WTC11 (cell line): Measurements from ENCODE around the gene CXCL17. TPM values are rescaled to one million over a fixed set of nuclear protein-coding genes. Genes with fewer than 3 reads are reported as not detected.

Experiments used
- ATAC-seq: fragments of 200-7000 bp; cut with Tn5 transposase; 2 replicates; pipeline ENCODE4 v1.10.0; 2021; ENCODE audit warnings: mild to moderate bottlenecking, moderate library complexity
- CTCF ChIA-PET: fragments of 300-600 bp; sonication (Branson Sonifier 250); formaldehyde crosslinking; loops from one replicate; lab custom pipeline; 2021; ENCODE audit warnings: antibody characterized with exemption; lab: Charles Lee
- POLR2A ChIA-PET: fragments of 350-600 bp; sonication (Branson Sonifier 250); formaldehyde crosslinking; loops from one replicate; lab custom pipeline; 2021; ENCODE audit warnings: antibody characterized with exemption; lab: Charles Lee
- DNase-seq: peaks from one replicate; pipeline ENCODE4 v3.0.0; 2021; ENCODE audit warnings: low spot score
- H3K27ac Mint-ChIP-seq: 2 replicates; pipeline ENCODE4 v1.8.0; 2021; ENCODE audit warnings: mixed read lengths
- H3K27me3 Mint-ChIP-seq: 2 replicates; pipeline ENCODE4 v1.8.0; 2021; ENCODE audit warnings: low read depth, mild to moderate bottlenecking, moderate library complexity, mixed read lengths
- H3K36me3 Mint-ChIP-seq: 2 replicates; pipeline ENCODE4 v1.8.0; 2021; ENCODE audit warnings: mixed read lengths
- H3K4me1 Mint-ChIP-seq: 2 replicates; pipeline ENCODE4 v1.8.0; 2022; ENCODE audit warnings: mixed read lengths
- H3K4me3 Mint-ChIP-seq: 2 replicates; pipeline ENCODE4 v1.8.0; 2021; ENCODE audit warnings: mild to moderate bottlenecking, moderate library complexity, mixed read lengths
- H3K9me3 Mint-ChIP-seq: 2 replicates; pipeline ENCODE4 v1.8.0; 2021; ENCODE audit warnings: mixed read lengths
- AFF4 ChIP-seq: sonication (generic); formaldehyde crosslinking; IDR thresholded peaks from 2 replicates; pipeline ENCODE4 v1.8.1; 2023; ENCODE audit warnings: mild to moderate bottlenecking, missing genetic modification reagents, borderline replicate concordance
- CBFB ChIP-seq: sonication (generic); formaldehyde crosslinking; IDR thresholded peaks from 2 replicates; pipeline ENCODE4 v1.8.1; 2022; ENCODE audit warnings: mild to moderate bottlenecking, low read depth, missing genetic modification reagents
- CDX4 ChIP-seq: fragments of 250-450 bp; sonication (Bioruptor Pico); IDR thresholded peaks from 2 replicates; pipeline ENCODE4 v1.9.0; 2021; ENCODE audit warnings: moderate library complexity, mild to moderate bottlenecking, inconsistent platforms, borderline replicate concordance
- E2F4 ChIP-seq: sonication (generic); formaldehyde crosslinking; IDR thresholded peaks from 2 replicates; pipeline ENCODE4 v1.8.1; 2022; ENCODE audit warnings: low read depth, mild to moderate bottlenecking, moderate library complexity, missing genetic modification reagents, borderline replicate concordance
- E2F5 ChIP-seq: sonication (generic); formaldehyde crosslinking; IDR thresholded peaks from 2 replicates; pipeline ENCODE4 v1.8.1; 2022; ENCODE audit warnings: mild to moderate bottlenecking, moderate library complexity, missing genetic modification reagents
- EMX1 ChIP-seq: fragments of 250-450 bp; sonication (Bioruptor Pico); IDR thresholded peaks from 2 replicates; pipeline ENCODE4 v1.8.0; 2021; ENCODE audit warnings: mild to moderate bottlenecking
- FOXK1 ChIP-seq: sonication (generic); formaldehyde crosslinking; IDR thresholded peaks from 2 replicates; pipeline ENCODE4 v1.8.0; 2022; ENCODE audit warnings: mild to moderate bottlenecking, moderate library complexity, missing genetic modification reagents
- JAZF1 ChIP-seq: fragments of 250-450 bp; sonication (Bioruptor Pico); IDR thresholded peaks from 2 replicates; pipeline ENCODE4 v1.9.0; 2021; ENCODE audit warnings: moderate library complexity, mild to moderate bottlenecking, inconsistent platforms
- NFATC4 ChIP-seq: fragments of 250-450 bp; sonication (Bioruptor Pico); IDR thresholded peaks from 2 replicates; pipeline ENCODE4 v1.9.0; 2021; ENCODE audit warnings: mild to moderate bottlenecking
- NFYB ChIP-seq: sonication (generic); formaldehyde crosslinking; conservative IDR thresholded peaks from 2 replicates; pipeline ENCODE4 v1.8.0; 2022; ENCODE audit warnings: low read depth, missing genetic modification reagents
- RELA ChIP-seq: sonication (generic); formaldehyde crosslinking; IDR thresholded peaks from 2 replicates; pipeline ENCODE4 v1.8.1; 2022; ENCODE audit warnings: missing genetic modification reagents, mild to moderate bottlenecking, borderline replicate concordance
- SMAD3 ChIP-seq: sonication (generic); formaldehyde crosslinking; IDR thresholded peaks from 2 replicates; pipeline ENCODE4 v1.8.0; 2022; ENCODE audit warnings: missing genetic modification reagents, mild to moderate bottlenecking, borderline replicate concordance
- SP1 ChIP-seq: sonication (generic); formaldehyde crosslinking; conservative IDR thresholded peaks from 2 replicates; pipeline ENCODE4 v1.8.1; 2022; ENCODE audit warnings: missing genetic modification reagents
- ZNF263 ChIP-seq: sonication (generic); formaldehyde crosslinking; IDR thresholded peaks from 2 replicates; pipeline ENCODE4 v1.8.1; 2022; ENCODE audit warnings: low read depth, mild to moderate bottlenecking, moderate library complexity, missing genetic modification reagents
- ZNF423 ChIP-seq: fragments of 250-450 bp; sonication (Bioruptor Pico); IDR thresholded peaks from 2 replicates; pipeline ENCODE4 v2.1.2; 2022; ENCODE audit warnings: mild to moderate bottlenecking, moderate library complexity
- ZNF532 ChIP-seq: fragments of 250-450 bp; sonication (Bioruptor Pico); IDR thresholded peaks from 2 replicates; pipeline ENCODE4 v1.9.0; 2021; ENCODE audit warnings: mild to moderate bottlenecking, borderline replicate concordance
- total RNA-seq: library from RNA; stranded (reverse); gene quantifications from 3 replicates; pipeline ENCODE4 v1.2.3, GENCODE V29; 2021

The CXCL17 gene
- total RNA-seq, 1 experiment from 2014 or later = not detected

GRCh38 chr19:42402376-42403116 lies 40.2 kb downstream of the CXCL17 start (continued):
- TF ChIP-seq AFF4 = no peak
- no peak for TF ChIP-seq NFATC4 (CRISPR knock-in tag)
- TF ChIP-seq EMX1 (CRISPR knock-in tag) = no peak

- Mint-ChIP-seq H3K4me3 (peak overlapping the region; percentile 77), H3K27ac (peak overlapping the region; percentile 85), H3K9me3 (no peaks in the 10 kb centered on the region), H3K27me3 (peaks cover 46% of the 10 kb centered on the region), H3K4me1 (peaks cover 26% of the 10 kb centered on the region), H3K36me3 (0 out of 2 replicates have a peak, but pooled peaks cover 2% of the 10 kb centered on the region)
- DNase-seq = peak; percentile 89
- ChIA-PET CTCF (interaction anchor here (0.5 to 4.2 kb wide), 25 partner anchors 10 to 1219 kb away, joined by 3 to 28 read pairs (median 5); partner anchors contain the start of gene POU2F2), POLR2A (interaction anchor here (0.5 to 2.7 kb wide), 5 partner anchors 22 to 143 kb away, joined by 3 to 13 read pairs (median 4); no protein-coding TSS in a partner anchor)
- peak; percentile 26 for ATAC-seq
- TF ChIP-seq CDX4 (CRISPR knock-in tag) (no peak), ZNF423 (CRISPR knock-in tag) (no peak), RELA (no peak), ZNF532 (no peak), NFYB (0 out of 2 replicates have a peak, but pooled peaks have one; percentile 17), NFATC4 (CRISPR knock-in tag) (no peak), SP1 (CRISPR knock-in tag) (peak; percentile 53), CBFB (CRISPR knock-in tag) (peak; percentile 81; the same call in 1 of the 2 replicates), SMAD3 (CRISPR knock-in tag) (peak; percentile 63; the same call in 1 of the 2 replicates), E2F5 (CRISPR knock-in tag) (0 out of 2 replicates have a peak, but pooled peaks have one; percentile 18), E2F4 (CRISPR knock-in tag) (no peak), ZNF263 (no peak), JAZF1 (no peak), EMX1 (CRISPR knock-in tag) (0 out of 2 replicates have a peak, but pooled peaks have one; percentile 40), FOXK1 (CRISPR knock-in tag) (peak; percentile 64; the same call in 1 of the 2 replicates)
Measured at GRCh38 chr19:42401365-42402303, 41.1 kb downstream of the CXCL17 start.
